Stimulated activated naive CD4-positive, alpha-beta T cell treated with Interleukin-2 at 50 U/mL for 16 hours (primary cell): ENCODE measurements around the gene LRRC45.

Experiments
- DNase-seq: peaks from one replicate; lab custom pipeline; 2025; lab: John Stamatoyannopoulos, UW

Gene LRRC45

DNA sequence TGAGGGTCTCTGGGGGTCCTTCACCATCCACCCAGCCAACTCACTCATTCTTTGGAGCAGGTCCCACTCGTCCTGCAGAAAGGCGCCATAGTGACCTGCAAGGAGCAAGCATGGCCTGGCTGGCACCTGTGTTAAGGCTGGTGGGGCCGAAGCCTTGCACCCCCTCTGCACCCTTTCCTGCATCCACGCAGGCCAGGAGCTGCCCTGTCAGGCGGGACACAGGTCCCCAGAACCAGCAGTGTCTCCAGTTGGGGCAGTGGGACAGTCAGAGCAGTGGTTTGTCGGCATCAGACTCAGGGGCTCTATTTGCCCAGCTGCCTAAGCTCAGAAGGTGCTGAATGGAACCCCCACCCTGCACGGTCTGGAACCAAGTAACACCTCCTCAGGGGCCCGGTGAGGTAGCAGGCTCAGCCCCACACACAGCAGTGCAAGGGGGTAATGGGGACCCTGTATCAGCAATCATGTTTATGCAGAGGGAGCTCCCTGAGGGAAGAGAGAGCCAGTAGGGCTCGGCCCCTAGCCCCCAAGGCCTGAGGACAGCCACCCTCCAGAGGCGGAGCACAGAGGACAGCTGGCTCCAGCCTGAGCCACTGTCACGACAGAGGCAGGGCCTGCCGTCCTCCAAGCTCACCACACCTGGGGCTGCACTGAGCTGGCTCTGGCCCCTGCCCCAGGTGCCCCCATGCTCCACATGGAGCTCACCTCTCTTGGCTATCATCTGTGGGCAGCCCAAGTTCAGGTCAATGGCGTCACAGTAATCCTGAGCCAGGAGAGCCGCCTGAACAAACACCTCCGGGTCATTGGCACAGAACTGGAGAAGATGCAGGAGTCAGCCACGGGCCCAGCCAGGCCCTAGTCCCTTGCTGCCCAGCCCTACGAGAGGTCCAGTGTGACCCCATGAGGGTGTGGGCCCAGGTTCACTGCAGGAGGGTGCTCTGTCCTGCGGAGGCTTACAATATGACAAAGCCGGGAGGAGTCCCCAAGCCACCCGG, 40.6 kb downstream of the LRRC45 start:
- DNase-seq: no peak

GRCh38 chr17:82064433-82065192, 41.5 kb downstream of the LRRC45 start:
- DNase-seq: no peak

DNA sequence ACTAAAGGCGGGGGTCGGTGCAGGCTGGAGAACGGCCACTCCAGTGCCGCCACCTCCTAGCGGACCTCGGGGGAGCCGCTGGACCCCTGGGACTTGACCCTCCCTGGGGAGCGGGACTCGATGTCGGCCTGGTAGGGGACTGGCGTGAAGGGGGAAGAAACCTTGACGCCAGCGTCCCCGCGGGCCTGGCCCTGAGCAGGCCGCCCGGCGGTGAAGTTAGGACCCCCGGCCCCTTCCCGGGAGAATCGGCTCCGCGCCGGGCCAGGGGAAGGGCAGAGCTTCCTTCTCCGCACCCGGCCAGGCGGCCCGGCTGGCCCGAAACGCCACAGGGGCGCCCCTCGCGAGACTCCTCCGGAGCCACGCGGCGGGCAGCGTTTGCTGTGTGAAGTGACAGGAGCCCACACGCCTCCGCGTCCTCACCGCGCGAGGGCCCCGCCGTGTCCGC, 42.1 kb downstream of the LRRC45 start:
- DNase-seq: peak; percentile 36

GRCh38 chr17:82065638-82066303, 42.7 kb downstream of the LRRC45 start, which contains the start of gene DUS1L:
TSS of gene DUS1L (minus strand) at chr17:82065804. CDS start at chr17:82065059, 745 bp downstream.
- DNase-seq: peak; percentile 36

- no peak for DNase-seq
These were observed 47.5 kb downstream of the LRRC45 start for GRCh38 chr17:82070611-82071010.

DNA sequence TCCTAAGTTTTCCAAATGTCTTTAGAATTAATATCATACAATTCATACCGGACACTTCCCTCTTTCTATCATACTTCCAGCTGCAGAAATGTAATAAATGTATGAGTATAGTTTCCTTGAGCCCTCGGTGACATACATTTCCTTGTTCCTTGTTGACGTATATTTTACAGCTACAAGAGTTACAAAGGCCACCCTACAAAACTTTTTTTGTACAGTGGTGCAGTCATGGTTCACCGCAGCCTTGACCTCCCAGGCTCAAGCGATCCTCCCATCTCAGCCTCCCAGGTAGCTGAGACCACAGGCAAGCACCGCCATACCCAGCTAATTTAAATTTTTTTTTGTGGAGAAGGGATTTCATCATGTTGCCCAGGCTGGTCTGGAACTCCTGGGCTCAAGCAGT, 49.7 kb downstream of the LRRC45 start:
- no peak for DNase-seq

- DNase-seq: no peak
These were observed 50.3 kb downstream of the LRRC45 start for GRCh38 chr17:82073446-82073845.

DNA sequence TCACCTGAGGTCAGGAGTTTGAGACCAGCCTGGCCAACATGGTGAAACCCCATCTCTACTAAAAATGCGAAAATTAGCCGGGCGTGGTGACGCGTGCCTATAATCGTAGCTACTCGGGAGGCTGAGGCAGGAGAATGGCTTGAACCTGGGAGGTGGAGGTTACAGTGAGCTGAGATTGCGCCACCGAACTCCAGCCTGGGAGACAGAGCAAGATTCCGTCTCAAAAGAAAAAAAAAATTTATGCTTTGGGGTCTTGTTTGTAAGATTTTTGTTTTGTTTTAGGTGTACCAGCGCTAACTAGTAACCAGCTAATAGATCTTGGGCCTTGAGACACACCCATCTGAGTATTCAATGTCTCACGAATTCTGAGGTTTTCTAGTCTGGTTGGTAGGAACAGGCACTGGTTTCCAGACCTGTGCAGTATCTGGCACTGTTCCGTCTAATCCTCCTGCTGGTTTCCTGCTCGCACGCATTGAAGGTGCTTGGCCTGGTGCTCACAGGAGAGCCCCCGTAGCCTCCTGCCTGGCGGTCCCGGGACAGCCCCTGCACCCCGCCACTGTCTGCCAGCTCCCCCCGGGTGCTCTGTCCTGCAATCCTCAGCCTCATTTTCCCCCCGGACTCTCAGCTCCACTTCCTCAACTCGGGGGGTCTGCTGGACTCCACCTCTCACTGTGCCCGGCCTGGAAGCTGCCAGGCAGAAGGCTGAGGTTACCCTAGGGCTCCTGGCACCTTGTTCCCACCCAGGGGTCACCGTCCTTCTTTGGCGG, 53.1 kb downstream of the LRRC45 start:
- no peak for DNase-seq

- no peak for DNase-seq
These were observed 53.9 kb downstream of the LRRC45 start for GRCh38 chr17:82076785-82077591.

- DNase-seq: no peak
These were observed 54.7 kb downstream of the LRRC45 start for GRCh38 chr17:82077617-82078358.

- no peak for DNase-seq
These were observed 55.3 kb downstream of the LRRC45 start for GRCh38 chr17:82078433-82078832.

- DNase-seq: no peak
These were observed 56.0 kb downstream of the LRRC45 start for GRCh38 chr17:82079001-82079677.

- no peak for DNase-seq
These were observed 57.1 kb downstream of the LRRC45 start for GRCh38 chr17:82080048-82080788.
